Stimulated activated naive B cell treated with anti-CD40 and anti-IgM and Interleukin-4, amounts not matched to agents 10 μg/mL and 1 μg/mL and 100 μg/mL, for 72 hours (primary cell): ENCODE results near the gene ALOX12B.

Source experiments
- ATAC-seq, 2 donors: fragments of 150-1000 bp; cut with Tn5 transposase; replicated peaks; 2 replicates each; pipeline ENCODE4 v1.10.0; 2021; ENCODE audit warnings: moderate library complexity in 1 of 2
- DNase-seq: peaks from one replicate; pipeline ENCODE4 v3.0.0; 2021
- H3K27ac Mint-ChIP-seq: one replicate; pipeline ENCODE4 v1.8.0; 2022; ENCODE audit warnings: mild to moderate bottlenecking, mixed read lengths
- H3K27me3 Mint-ChIP-seq, 2 donors: one replicate each; pipeline ENCODE4 v1.8.0; 2022; ENCODE audit warnings: mixed read lengths in 2 of 2
- H3K36me3 Mint-ChIP-seq, 2 donors: one replicate each; pipeline ENCODE4 v1.8.0; 2022; ENCODE audit warnings: mixed read lengths in 2 of 2, mild to moderate bottlenecking in 1 of 2
- H3K4me1 Mint-ChIP-seq, 2 donors: one replicate each; pipeline ENCODE4 v1.8.0; 2022; ENCODE audit warnings: mixed read lengths in 2 of 2, mild to moderate bottlenecking in 1 of 2
- H3K4me3 Mint-ChIP-seq, 2 donors: one replicate each; pipeline ENCODE4 v1.8.0; 2022; ENCODE audit warnings: mild to moderate bottlenecking in 2 of 2, mixed read lengths in 2 of 2, moderate library complexity in 1 of 2
- H3K9me3 Mint-ChIP-seq, 2 donors: one replicate each; pipeline ENCODE4 v1.8.0; 2022; ENCODE audit warnings: mixed read lengths in 2 of 2, mild to moderate bottlenecking in 1 of 2

ALOX12B gene

GRCh38 chr17:8087075-8087951 is at the start of gene ALOX12B:
ALOX12B (minus strand) TSS chr17:8087716; CDS start chr17:8087442, 274 bp downstream.
- Mint-ChIP-seq H3K36me3 (peaks cover 0 to 3% of the 10 kb centered on the region in 2 donors), H3K4me1 (peaks cover 24% of the 10 kb centered on the region in 2 donors), H3K27ac (peak within 1 kb of the TSS; percentile 21), H3K4me3 (no peak within 1 kb of the TSS), H3K27me3 (peaks cover 12 to 18% of the 10 kb centered on the region in 2 donors), H3K9me3 (no peaks in the 10 kb centered on the region)
- DNase-seq: no peak
- no peak for ATAC-seq

GRCh38 chr17:8133941-8134340 is 46.4 kb upstream of the ALOX12B start:
- no peak for DNase-seq
- H3K27me3 Mint-ChIP-seq: peaks cover 7 to 16% of the 10 kb centered on the region in 2 donors
- no peaks in the 10 kb centered on the region for H3K9me3 Mint-ChIP-seq
- peaks cover 0 to 2% of the 10 kb centered on the region in 2 donors for H3K4me1 Mint-ChIP-seq
- ATAC-seq: no peak
- no peak overlapping the region for H3K4me3 Mint-ChIP-seq
- no peaks in the 10 kb centered on the region for H3K36me3 Mint-ChIP-seq
- H3K27ac Mint-ChIP-seq: no peak overlapping the region

GRCh38 chr17:8133399-8133798 is 45.9 kb upstream of the ALOX12B start:
- Mint-ChIP-seq H3K9me3 (no peaks in the 10 kb centered on the region), H3K4me3 (no peak overlapping the region), H3K27me3 (peaks cover 7 to 17% of the 10 kb centered on the region in 2 donors), H3K27ac (no peak overlapping the region), H3K36me3 (no peaks in the 10 kb centered on the region), H3K4me1 (peaks cover 0 to 2% of the 10 kb centered on the region in 2 donors)
- no peak for ATAC-seq
- no peak for DNase-seq

- Mint-ChIP-seq H3K27me3 (peaks cover 11 to 22% of the 10 kb centered on the region in 2 donors), H3K9me3 (no peaks in the 10 kb centered on the region), H3K27ac (no peak overlapping the region), H3K4me3 (no peak overlapping the region), H3K36me3 (peaks cover 0 to 1% of the 10 kb centered on the region in 2 donors), H3K4me1 (peaks cover 6% of the 10 kb centered on the region in 2 donors)
- ATAC-seq: peak; percentile 25 to 50
- DNase-seq: no peak
These were observed 44.4 kb upstream of the ALOX12B start for GRCh38 chr17:8131844-8132441.

- Mint-ChIP-seq H3K4me3 (no peak overlapping the region), H3K9me3 (no peaks in the 10 kb centered on the region), H3K4me1 (peaks cover 32 to 43% of the 10 kb centered on the region in 2 donors), H3K36me3 (peaks cover 7% of the 10 kb centered on the region in 2 donors), H3K27ac (no peak overlapping the region), H3K27me3 (peaks cover 34 to 52% of the 10 kb centered on the region in 2 donors)
- DNase-seq: no peak
- ATAC-seq: no peak
These were observed 40.7 kb upstream of the ALOX12B start for GRCh38 chr17:8128125-8128784.

- Mint-ChIP-seq H3K27me3 (peaks cover 42 to 62% of the 10 kb centered on the region in 2 donors), H3K36me3 (peaks cover 7% of the 10 kb centered on the region in 2 donors), H3K4me1 (peaks cover 40 to 53% of the 10 kb centered on the region in 2 donors), H3K4me3 (peak overlapping the region; percentile 87 to 94), H3K9me3 (no peaks in the 10 kb centered on the region), H3K27ac (peak overlapping the region; percentile 92)
- ATAC-seq (peak; percentile 25 to 31), DNase-seq (peak; percentile 21)
These were observed 39.1 kb upstream of the ALOX12B start for GRCh38 chr17:8126491-8127066.

- peak in 1 of 2 donors; percentile 3 for ATAC-seq
- peak overlapping the region; percentile 87 to 89 for H3K4me3 Mint-ChIP-seq
- H3K9me3 Mint-ChIP-seq: no peaks in the 10 kb centered on the region
- peaks cover 42 to 56% of the 10 kb centered on the region in 2 donors for H3K4me1 Mint-ChIP-seq
- H3K36me3 Mint-ChIP-seq: peaks cover 7 to 9% of the 10 kb centered on the region in 2 donors
- H3K27ac Mint-ChIP-seq: peak overlapping the region; percentile 100
- DNase-seq: peak; percentile 22
- H3K27me3 Mint-ChIP-seq: peaks cover 44 to 65% of the 10 kb centered on the region in 2 donors
These were observed 38.5 kb upstream of the ALOX12B start for GRCh38 chr17:8125947-8126490.

- peaks cover 49 to 63% of the 10 kb centered on the region in 2 donors for H3K4me1 Mint-ChIP-seq
- peak overlapping the region; percentile 100 for H3K27ac Mint-ChIP-seq
- H3K9me3 Mint-ChIP-seq: no peaks in the 10 kb centered on the region
- H3K36me3 Mint-ChIP-seq: peaks cover 9 to 16% of the 10 kb centered on the region in 2 donors
- DNase-seq (peak; percentile 79), ATAC-seq (peak; percentile 40 to 51)
- H3K27me3 Mint-ChIP-seq: peaks cover 50 to 70% of the 10 kb centered on the region in 2 donors
- H3K4me3 Mint-ChIP-seq: peak overlapping the region; percentile 87 to 89
These were observed 37.8 kb upstream of the ALOX12B start for GRCh38 chr17:8125154-8125946.

- ATAC-seq (no peak), DNase-seq (no peak)
- peak overlapping the region; percentile 100 for H3K27ac Mint-ChIP-seq
- H3K9me3 Mint-ChIP-seq: no peaks in the 10 kb centered on the region
- peaks cover 9 to 21% of the 10 kb centered on the region in 2 donors for H3K36me3 Mint-ChIP-seq
- H3K4me3 Mint-ChIP-seq: peak overlapping the region; percentile 87 to 89
- H3K27me3 Mint-ChIP-seq: peaks cover 48 to 65% of the 10 kb centered on the region in 2 donors
- H3K4me1 Mint-ChIP-seq: peaks cover 57 to 71% of the 10 kb centered on the region in 2 donors
These were observed 37.0 kb upstream of the ALOX12B start for GRCh38 chr17:8124350-8125153.

GRCh38 chr17:8123695-8124349 is 36.3 kb upstream of the ALOX12B start, which contains the start of gene HES7:
HES7 (minus strand) TSS chr17:8124106; CDS start chr17:8124084, 22 bp downstream.
- Mint-ChIP-seq H3K4me3 (peak within 1 kb of the TSS; percentile 87 to 89), H3K9me3 (no peaks in the 10 kb centered on the region), H3K27me3 (peaks cover 46 to 61% of the 10 kb centered on the region in 2 donors), H3K36me3 (peaks cover 11 to 26% of the 10 kb centered on the region in 2 donors), H3K4me1 (peaks cover 60 to 76% of the 10 kb centered on the region in 2 donors), H3K27ac (peak within 1 kb of the TSS; percentile 100)
- DNase-seq (no peak), ATAC-seq (no peak)

GRCh38 chr17:8122924-8123694 is 35.6 kb upstream of the ALOX12B start:
- Mint-ChIP-seq H3K27me3 (peaks cover 48 to 68% of the 10 kb centered on the region in 2 donors), H3K4me3 (peak overlapping the region; percentile 87 to 89), H3K9me3 (no peaks in the 10 kb centered on the region), H3K36me3 (peaks cover 12 to 27% of the 10 kb centered on the region in 2 donors), H3K27ac (peak overlapping the region; percentile 88), H3K4me1 (peaks cover 66 to 83% of the 10 kb centered on the region in 2 donors)
- no peak for ATAC-seq
- peak; percentile 37 for DNase-seq
